Fibroblast of skin of left biceps (primary cell): ENCODE data around the gene TSKS.

Experiments used
- DNase-seq, 2 experiments: peaks; one replicate each; pipeline ENCODE4 v3.0.0-alpha.2; 2013; ENCODE audit warnings: low read depth in 2 of 2

The TSKS gene

GRCh38 chr19:49792829-49793560 is 29.9 kb upstream of the TSKS start:
- no peak for DNase-seq

- DNase-seq, result no peak
Observed at GRCh38 chr19:49791776-49792445, 28.8 kb upstream of the TSKS start.

GRCh38 chr19:49790866-49791265 is 27.8 kb upstream of the TSKS start:
- DNase-seq, result no peak

- no peak for DNase-seq
Observed at GRCh38 chr19:49788857-49789256, 25.8 kb upstream of the TSKS start.

GRCh38 chr19:49787746-49788145 is 24.6 kb upstream of the TSKS start:
- DNase-seq, result no peak

- DNase-seq, result no peak
Observed at GRCh38 chr19:49786376-49786820, 23.3 kb upstream of the TSKS start.

- DNase-seq, result no peak
Observed at GRCh38 chr19:49782515-49782914, 19.4 kb upstream of the TSKS start.

- DNase-seq, result no peak
Observed at GRCh38 chr19:49781394-49781793, 18.3 kb upstream of the TSKS start.

GRCh38 chr19:49780861-49781260 is 17.8 kb upstream of the TSKS start:
- DNase-seq, result no peak

GRCh38 chr19:49779731-49780555 is 16.8 kb upstream of the TSKS start:
- no peak for DNase-seq

GRCh38 chr19:49776371-49776764 is 13.3 kb upstream of the TSKS start:
- DNase-seq, result no peak

GRCh38 chr19:49775742-49776370 is 12.8 kb upstream of the TSKS start:
- no peak for DNase-seq

- DNase-seq, result no peak
Observed at GRCh38 chr19:49774969-49775368, 11.9 kb upstream of the TSKS start.

- DNase-seq, result no peak
Observed at GRCh38 chr19:49773663-49774350, 10.7 kb upstream of the TSKS start.

GRCh38 chr19:49772850-49773432 is 9.8 kb upstream of the TSKS start:
- no peak for DNase-seq

GRCh38 chr19:49771674-49772139 is 8.6 kb upstream of the TSKS start:
- no peak for DNase-seq

- no peak for DNase-seq
Observed at GRCh38 chr19:49770529-49770928, 7.4 kb upstream of the TSKS start.

GRCh38 chr19:49767967-49768581 is 5.0 kb upstream of the TSKS start:
- no peak for DNase-seq

- DNase-seq, result no peak
Observed at GRCh38 chr19:49767381-49767780, 4.3 kb upstream of the TSKS start.

- no peak for DNase-seq
Observed at GRCh38 chr19:49766930-49767299, 3.8 kb upstream of the TSKS start, which contains the start of gene AP2A1. TSS of gene AP2A1 (plus strand) at chr19:49767001. CDS start at chr19:49767134, 133 bp downstream.
